ENCODE measurements around the gene COIL.
"Not testable (repeated sequence)": the region's sequence is repeated elsewhere in the genome, so short reads cannot be mapped to it uniquely, and the experiment has no call there.

COIL gene, protein sequence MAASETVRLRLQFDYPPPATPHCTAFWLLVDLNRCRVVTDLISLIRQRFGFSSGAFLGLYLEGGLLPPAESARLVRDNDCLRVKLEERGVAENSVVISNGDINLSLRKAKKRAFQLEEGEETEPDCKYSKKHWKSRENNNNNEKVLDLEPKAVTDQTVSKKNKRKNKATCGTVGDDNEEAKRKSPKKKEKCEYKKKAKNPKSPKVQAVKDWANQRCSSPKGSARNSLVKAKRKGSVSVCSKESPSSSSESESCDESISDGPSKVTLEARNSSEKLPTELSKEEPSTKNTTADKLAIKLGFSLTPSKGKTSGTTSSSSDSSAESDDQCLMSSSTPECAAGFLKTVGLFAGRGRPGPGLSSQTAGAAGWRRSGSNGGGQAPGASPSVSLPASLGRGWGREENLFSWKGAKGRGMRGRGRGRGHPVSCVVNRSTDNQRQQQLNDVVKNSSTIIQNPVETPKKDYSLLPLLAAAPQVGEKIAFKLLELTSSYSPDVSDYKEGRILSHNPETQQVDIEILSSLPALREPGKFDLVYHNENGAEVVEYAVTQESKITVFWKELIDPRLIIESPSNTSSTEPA

DNA sequence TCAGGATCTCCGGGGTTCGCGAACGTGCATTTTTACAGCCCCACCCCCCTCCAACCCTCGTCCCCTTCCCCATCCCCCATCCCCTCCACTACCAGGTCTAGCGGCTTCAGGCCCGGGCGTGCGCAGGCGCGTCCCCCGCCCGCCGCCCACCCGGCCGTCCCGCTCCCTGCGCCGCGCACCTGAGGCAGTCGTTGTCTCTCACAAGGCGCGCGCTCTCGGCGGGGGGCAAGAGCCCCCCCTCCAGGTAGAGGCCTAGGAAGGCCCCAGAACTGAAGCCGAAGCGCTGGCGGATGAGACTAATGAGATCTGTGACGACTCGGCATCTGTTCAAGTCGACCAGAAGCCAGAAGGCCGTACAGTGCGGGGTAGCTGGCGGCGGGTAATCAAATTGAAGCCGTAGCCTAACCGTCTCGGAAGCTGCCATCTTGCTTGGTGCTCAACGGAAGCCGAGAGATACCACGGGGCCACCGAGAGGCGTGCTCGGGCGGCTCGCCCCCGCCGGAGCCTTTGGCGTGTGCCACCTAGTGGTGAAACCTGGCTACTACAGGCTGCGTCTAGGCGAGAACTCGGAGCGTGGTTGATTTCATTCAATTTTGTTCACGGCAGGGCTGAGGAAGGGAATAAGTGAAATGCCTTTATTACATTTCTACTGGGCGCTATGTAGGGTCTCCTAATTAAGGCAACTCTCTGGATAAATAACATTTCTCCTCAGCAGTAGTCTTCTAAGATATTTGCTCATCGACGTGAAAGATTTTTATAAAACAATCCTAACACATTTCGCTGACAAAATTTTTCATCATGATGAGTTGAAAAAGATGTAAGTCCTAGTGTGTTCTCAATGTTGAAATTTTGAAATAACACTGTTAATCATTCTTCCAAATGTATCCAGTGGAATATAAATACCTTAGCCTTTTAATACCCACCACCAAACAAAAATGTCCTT lies at the start of gene COIL:
COIL (minus strand) TSS at position 455 of the 943 bp plus-strand sequence; CDS start at position 424, 31 bp downstream.
- peak; percentile 95 for DNase-seq

DNA sequence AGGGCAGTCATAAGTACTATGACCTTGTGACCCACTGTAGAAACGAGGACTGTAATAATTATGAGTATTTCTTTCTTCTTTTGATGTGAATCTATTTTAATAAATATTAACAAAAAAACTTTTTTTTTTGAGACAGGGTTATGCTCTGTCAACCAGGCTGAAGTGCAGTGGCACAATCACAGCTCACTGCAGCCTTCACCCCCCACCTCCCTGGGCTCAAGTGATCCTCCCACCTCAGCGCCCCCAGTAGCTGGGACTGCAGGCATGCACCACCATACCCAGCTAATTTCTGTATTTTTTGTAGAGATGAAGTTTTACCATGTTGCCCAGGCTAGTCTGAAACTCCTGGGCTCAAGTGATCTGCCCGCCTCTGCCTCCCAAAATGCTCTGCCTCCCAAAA lies 49.6 kb upstream of the COIL start:
- no peak for DNase-seq

- peak; percentile 51 for DNase-seq
Measured at GRCh38 chr17:57009737-57010445, 49.0 kb upstream of the COIL start.

GRCh38 chr17:57008958-57009357 lies 48.1 kb upstream of the COIL start:
- DNase-seq, result no peak

- DNase-seq, result no peak
Measured at GRCh38 chr17:57006040-57006439, 45.2 kb upstream of the COIL start.

GRCh38 chr17:57004944-57005579 lies 44.2 kb upstream of the COIL start:
- no peak for DNase-seq

DNA sequence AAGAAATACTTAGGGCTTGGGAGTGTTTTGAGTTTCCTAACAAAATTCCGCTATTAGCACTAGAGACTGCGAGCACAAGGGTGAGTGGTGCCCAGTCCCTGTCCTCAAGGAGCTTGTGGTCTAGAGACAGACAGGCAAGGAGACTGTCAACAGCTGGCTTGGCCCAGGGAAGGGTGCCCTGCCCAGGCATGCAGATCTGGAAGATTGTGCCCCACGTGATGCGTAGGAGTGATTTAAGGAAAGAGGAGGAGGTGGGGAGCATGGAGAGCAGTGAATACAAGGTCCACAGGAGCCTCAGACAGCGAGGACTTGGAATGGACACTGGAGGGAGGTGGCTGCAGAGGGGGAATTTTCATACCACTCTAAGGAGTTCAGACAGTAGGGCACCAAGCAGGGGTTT lies 42.1 kb upstream of the COIL start:
- DNase-seq, result no peak

DNA sequence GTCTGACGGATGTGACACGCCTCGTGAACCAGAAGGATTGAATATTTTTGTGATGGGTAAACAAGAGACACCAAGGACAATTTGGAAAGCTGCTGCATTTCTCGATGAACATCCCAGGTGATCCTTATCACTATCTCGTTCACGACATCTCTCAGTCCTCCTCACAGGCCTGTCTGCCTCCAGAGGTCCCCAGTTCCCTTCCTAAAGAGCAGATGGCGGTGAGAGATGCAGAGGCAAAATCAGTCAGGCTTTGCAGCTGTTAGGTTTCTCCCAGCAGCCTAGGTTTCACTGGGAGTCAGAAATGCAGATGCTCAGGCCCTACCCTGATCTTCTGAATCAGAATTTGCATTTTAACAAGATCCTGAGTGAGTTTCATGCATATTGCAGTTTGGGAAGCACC lies 40.7 kb upstream of the COIL start:
- DNase-seq, result no peak

GRCh38 chr17:56997313-56997712 lies 36.5 kb upstream of the COIL start:
- no peak for DNase-seq

GRCh38 chr17:56995766-56996165 lies 34.9 kb upstream of the COIL start:
- DNase-seq, result no peak

- no peak for DNase-seq
Measured at GRCh38 chr17:56994009-56994792, 33.4 kb upstream of the COIL start.

- no peak for DNase-seq
Measured at GRCh38 chr17:56992364-56992763, 31.5 kb upstream of the COIL start.

- DNase-seq, result no peak
Measured at GRCh38 chr17:56988901-56989572, 28.2 kb upstream of the COIL start.

DNA sequence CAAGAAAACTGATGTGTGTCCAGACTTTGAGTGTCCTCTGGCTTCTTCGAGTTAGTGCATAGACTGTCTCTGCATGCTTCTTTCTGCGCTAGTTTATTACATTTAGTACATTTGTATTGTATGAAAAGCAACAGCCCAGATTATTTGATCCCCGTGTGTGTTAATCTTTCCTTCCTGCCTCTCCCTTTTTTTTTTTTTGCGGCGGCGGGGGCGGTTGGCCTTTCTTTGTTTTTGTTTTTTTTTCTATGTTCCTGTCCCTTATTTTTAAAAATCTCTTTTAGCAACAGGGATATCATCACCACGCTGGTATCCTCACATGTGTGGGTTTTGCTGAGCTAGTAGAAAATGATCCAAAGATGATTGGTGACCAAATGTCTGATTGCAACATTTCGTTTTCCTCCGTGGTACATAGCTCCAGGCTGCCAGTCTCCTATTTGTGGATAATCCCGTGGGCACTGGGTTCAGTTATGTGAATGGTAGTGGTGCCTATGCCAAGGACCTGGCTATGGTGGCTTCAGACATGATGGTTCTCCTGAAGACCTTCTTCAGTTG lies 26.5 kb upstream of the COIL start:
- no peak for DNase-seq

GRCh38 chr17:56985371-56986162 lies 24.7 kb upstream of the COIL start:
- no peak for DNase-seq

GRCh38 chr17:56983366-56983765 lies 22.5 kb upstream of the COIL start:
- no peak for DNase-seq

- no peak for DNase-seq
Measured at GRCh38 chr17:56982312-56982711, 21.5 kb upstream of the COIL start.

GRCh38 chr17:56980526-56980925 lies 19.7 kb upstream of the COIL start:
- not testable (repeated sequence) for DNase-seq

GRCh38 chr17:56979091-56979480 lies 18.2 kb upstream of the COIL start:
- DNase-seq, result no peak

Data from stimulated activated CD4-positive, alpha-beta T cell treated with anti-CD3 and anti-CD28 coated beads, Interleukin-4, amount 100 ng/mL, for 24 hours (primary cell).